HepG2 (cell line): ENCODE data around the gene TRIM28. TPM values are rescaled to one million over a fixed set of nuclear protein-coding genes. Genes with fewer than 3 reads are reported as not detected.
A peak's percentile ranks its signal among the peaks of the same experiment; 100 is the strongest.

Experiments used
- ATF7-NPFF ChIP-seq: sonication (generic); formaldehyde crosslinking; IDR thresholded peaks from 2 replicates; pipeline ENCODE4 v1.8.1; 2023; ENCODE audit warnings: mild to moderate bottlenecking, low read depth, missing genetic modification reagents, moderate library complexity
- ETV5 ChIP-seq: IDR thresholded peaks from 2 replicates; pipeline ENCODE4 v1.6.1; 2018; ENCODE audit warnings: missing biosample characterization, missing genetic modification reagents, inconsistent platforms, borderline replicate concordance
- KLF13 ChIP-seq: sonication (generic); formaldehyde crosslinking; IDR thresholded peaks from 2 replicates; pipeline ENCODE4 v1.4.0; 2020; ENCODE audit warnings: mild to moderate bottlenecking, missing genetic modification reagents
- KMT2A ChIP-seq: sonication (generic); formaldehyde crosslinking; IDR thresholded peaks from 2 replicates; pipeline ENCODE4 v1.4.0; 2020; ENCODE audit warnings: missing genetic modification reagents
- MAZ ChIP-seq, 2 experiments: sonication (generic) in 1 of 2; formaldehyde crosslinking in 1 of 2; IDR thresholded peaks; 2 replicates each; pipeline versions ENCODE4 v1.5.0 to v1.6.1; 2012 to 2020; ENCODE audit warnings: low read depth in 2 of 2, mild to moderate bottlenecking in 2 of 2, borderline replicate concordance in 1 of 2, improper control_type of control experiment in 1 of 2, low read length in 1 of 2, missing genetic modification reagents in 1 of 2, moderate library complexity in 1 of 2
- NFE2L2 ChIP-seq: fragments of 150-350 bp; IDR thresholded peaks from 2 replicates; pipeline ENCODE4 v1.6.1; 2014; ENCODE audit warnings: low read length
- REST ChIP-seq, 2 experiments: IDR thresholded peaks; 2 replicates each; pipeline ENCODE4 v1.6.1; 2011 to 2012; ENCODE audit warnings: low read length in 2 of 2, borderline replicate concordance in 1 of 2, low read depth in 1 of 2, mild to moderate bottlenecking in 1 of 2, moderate library complexity in 1 of 2
- SYNCRIP ChIP-seq: fragments of 200-400 bp; formaldehyde crosslinking; IDR thresholded peaks from 2 replicates; pipeline ENCODE4 v1.6.1; 2018; ENCODE audit warnings: mild to moderate bottlenecking, low read depth, low read length; ENCODE audit not compliant: insufficient read depth
- ZBTB1 ChIP-seq: sonication (generic); formaldehyde crosslinking; IDR thresholded peaks from 2 replicates; pipeline ENCODE4 v1.4.0; 2020; ENCODE audit warnings: missing genetic modification reagents, borderline replicate concordance
- ZFP62 ChIP-seq: sonication (generic); formaldehyde crosslinking; IDR thresholded peaks from 2 replicates; pipeline ENCODE4 v1.4.0; 2020; ENCODE audit warnings: missing genetic modification reagents
- ZFP82 ChIP-seq: sonication (generic); formaldehyde crosslinking; IDR thresholded peaks from 2 replicates; pipeline ENCODE4 v1.5.1; 2020; ENCODE audit warnings: mild to moderate bottlenecking, missing genetic modification reagents, borderline replicate concordance
- ZMAT3 ChIP-seq: sonication (generic); formaldehyde crosslinking; conservative IDR thresholded peaks from 2 replicates; pipeline ENCODE4 v1.7.0; 2021; ENCODE audit warnings: missing genetic modification reagents
- ZNF121 ChIP-seq: sonication (generic); formaldehyde crosslinking; IDR thresholded peaks from 2 replicates; pipeline ENCODE4 v1.5.0; 2020; ENCODE audit warnings: mild to moderate bottlenecking, missing genetic modification reagents
- ZNF138 ChIP-seq: sonication (generic); formaldehyde crosslinking; IDR thresholded peaks from 2 replicates; pipeline ENCODE4 v1.5.0; 2020; ENCODE audit warnings: mild to moderate bottlenecking, low read depth, missing genetic modification reagents
- ZNF317 ChIP-seq: sonication (generic); formaldehyde crosslinking; IDR thresholded peaks from 2 replicates; pipeline ENCODE4 v1.5.0; 2020; ENCODE audit warnings: mild to moderate bottlenecking, missing genetic modification reagents
- ZNF34 ChIP-seq: sonication (generic); formaldehyde crosslinking; IDR thresholded peaks from 2 replicates; pipeline ENCODE4 v1.4.0; 2020; ENCODE audit warnings: mild to moderate bottlenecking, missing genetic modification reagents, borderline replicate concordance
- ZNF451 ChIP-seq: sonication (generic); formaldehyde crosslinking; IDR thresholded peaks from 2 replicates; pipeline ENCODE4 v1.5.0; 2020; ENCODE audit warnings: mild to moderate bottlenecking, missing genetic modification reagents
- ZNF543 ChIP-seq: sonication (generic); formaldehyde crosslinking; IDR thresholded peaks from 2 replicates; pipeline ENCODE4 v1.4.0; 2020; ENCODE audit warnings: mild to moderate bottlenecking, missing genetic modification reagents
- ZNF710 ChIP-seq: sonication (generic); formaldehyde crosslinking; IDR thresholded peaks from 2 replicates; pipeline ENCODE4 v1.5.0; 2020; ENCODE audit warnings: mild to moderate bottlenecking, missing genetic modification reagents, borderline replicate concordance
- ZNF776 ChIP-seq: sonication (generic); formaldehyde crosslinking; IDR thresholded peaks from 2 replicates; pipeline ENCODE4 v1.4.0; 2020; ENCODE audit warnings: mild to moderate bottlenecking, missing genetic modification reagents
- polyA plus RNA-seq, 8 experiments: library from polyadenylated mRNA; depleted of rRNA in 3 of 8; stranded (reverse) in 7 of 8; unstranded in 1 of 8; fragments of >200 nt; fragmentation: Illumina TruSeq in 4 of 8; extraction: Trizol in 4 of 8; gene quantifications; 2 replicates each; pipeline versions ENCODE4 v1.2.1 to v1.2.3, GENCODE V29; 2011 to 2016; ENCODE audit warnings: low read depth in 4 of 8, missing spikeins in 1 of 8, mixed read lengths in 1 of 8; ENCODE audit not compliant: insufficient read depth in 1 of 8
- total RNA-seq, 5 experiments: library from RNA; depleted of rRNA; stranded (reverse); fragments of >200 nt; fragmentation: Illumina TruSeq; extraction: Trizol; gene quantifications; 2 replicates each; pipeline ENCODE4 v1.2.3, GENCODE V29; 2016; ENCODE audit warnings: low read depth in 1 of 5
- TF ChIP-seq, protein P1 (sequence below): sonication (generic); formaldehyde crosslinking; IDR thresholded peaks from 2 replicates; pipeline ENCODE4 v1.8.0; 2022; ENCODE audit warnings: low read depth, missing genetic modification reagents

TRIM28 gene
- total and polyA plus RNA-seq, 2 of the 13 experiments (the other 11 are each of a cell fraction or from before 2014, with no cell fraction given) = 361 to 439 TPM

- TF ChIP-seq ZNF138 (CRISPR knock-in tag) (no peak), NFE2L2 (no peak), ZNF710 (CRISPR knock-in tag) (0 out of 2 replicates have a peak, but pooled peaks have one; percentile 21), ZBTB1 (no peak), KLF13 (no peak), KMT2A (CRISPR knock-in tag) (no peak), ZNF121 (no peak), ZMAT3 (CRISPR knock-in tag) (no peak), ZNF776 (peak; percentile 89; the same call in 1 of the 2 replicates), ZNF317 (CRISPR knock-in tag) (peak; percentile 73; the same call in 1 of the 2 replicates), ATF7-NPFF (CRISPR knock-in tag) (peak; percentile 45; the same call in 1 of the 2 replicates), ZFP82 (CRISPR knock-in tag) (no peak; the same call in 1 of the 2 replicates), REST (IDR thresholded peaks at IDR 0.05; ENCODE audit: borderline replicate concordance in 1 of 2, low read depth in 1 of 2, low read length in 2 of 2) (no peak), ZFP62 (CRISPR knock-in tag) (no peak), SYNCRIP (no peak), MAZ (IDR thresholded peaks at IDR 0.05; ENCODE audit: borderline replicate concordance, low read depth, low read length) (peak; percentile 11; the same call in 1 of the 2 replicates), MAZ (CRISPR knock-in tag; IDR thresholded peaks at IDR 0.05; ENCODE audit: low read depth) (peak; percentile 56; the same call in 1 of the 2 replicates), ZNF34 (CRISPR knock-in tag) (peak; percentile 88), ZNF543 (CRISPR knock-in tag) (peak; percentile 34; the same call in 1 of the 2 replicates), ETV5 (CRISPR knock-in tag) (peak; percentile 76), ZNF451 (CRISPR knock-in tag) (0 out of 2 replicates have a peak, but pooled peaks have one; percentile 70)
- TF ChIP-seq, protein P1, sequence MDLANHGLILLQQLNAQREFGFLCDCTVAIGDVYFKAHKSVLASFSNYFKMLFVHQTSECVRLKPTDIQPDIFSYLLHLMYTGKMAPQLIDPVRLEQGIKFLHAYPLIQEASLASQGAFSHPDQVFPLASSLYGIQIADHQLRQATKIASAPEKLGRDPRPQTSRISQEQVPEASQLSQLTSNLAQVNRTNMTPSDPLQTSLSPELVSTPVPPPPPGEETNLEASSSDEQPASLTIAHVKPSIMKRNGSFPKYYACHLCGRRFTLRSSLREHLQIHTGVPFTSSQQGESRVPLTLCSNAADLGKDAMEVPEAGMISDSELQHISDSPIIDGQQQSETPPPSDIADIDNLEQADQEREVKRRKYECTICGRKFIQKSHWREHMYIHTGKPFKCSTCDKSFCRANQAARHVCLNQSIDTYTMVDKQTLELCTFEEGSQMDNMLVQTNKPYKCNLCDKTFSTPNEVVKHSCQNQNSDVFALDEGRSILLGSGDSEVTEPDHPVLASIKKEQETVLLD (CRISPR knock-in tag) = peak; percentile 91
- TF ChIP-seq, all 625 proteins: peak for 275
Measured at GRCh38 chr19:58572818-58573657, 29.2 kb downstream of the TRIM28 start, which contains the start of gene MZF1 (continued).
